Breast epithelium (tissue), 4 donors: ENCODE results near the gene TRERF1. TPM values are rescaled to one million over a fixed set of nuclear protein-coding genes. Genes with fewer than 3 reads are reported as not detected.

Experiments used
- DNase-seq, 2 donors: peaks; one replicate each; pipeline ENCODE4 v3.0.0-alpha.2; 2019; ENCODE audit warnings: low spot score in 2 of 2
- H3K27ac ChIP-seq, 2 donors: fragments of 200-600 bp; sonication (generic) in 1 of 2; one replicate each; pipeline ENCODE4 v1.5.1; 2016 to 2019; ENCODE audit warnings: mild to moderate bottlenecking in 1 of 2
- H3K27me3 ChIP-seq, 2 donors: fragments of 200-600 bp; sonication (generic) in 1 of 2; one replicate each; pipeline versions ENCODE4 v1.5.1 to v1.6.0; 2017 to 2019; ENCODE audit warnings: control low read depth in 1 of 2, mild to moderate bottlenecking in 1 of 2
- H3K36me3 ChIP-seq: fragments of 200-600 bp; one replicate; pipeline ENCODE4 v1.5.1; 2019
- H3K4me1 ChIP-seq, 2 donors: fragments of 200-600 bp; sonication (generic); one replicate each; pipeline ENCODE4 v1.5.1; 2016 to 2019; ENCODE audit warnings: control low read depth in 1 of 2
- H3K4me3 ChIP-seq, 3 donors: fragments of 200-600 bp; sonication (generic); 1 replicate in 2 of 3; 2 replicates in 1 of 3; pipeline ENCODE4 v1.5.1; 2016 to 2019; ENCODE audit warnings: mild to moderate bottlenecking in 3 of 3, moderate library complexity in 2 of 3
- H3K9me3 ChIP-seq, 2 donors: fragments of 200-600 bp; sonication (generic) in 1 of 2; one replicate each; pipeline ENCODE4 v1.5.1; 2016 to 2019; ENCODE audit warnings: control low read depth in 1 of 2
- POLR2A ChIP-seq: fragments of 450-650 bp; IDR thresholded peaks from one replicate; pipeline ENCODE4 v1.6.1; 2016; ENCODE audit warnings: antibody characterized with exemption, mild to moderate bottlenecking, moderate library complexity
- POLR2AphosphoS5 ChIP-seq, 3 donors: sonication (generic); formaldehyde crosslinking; IDR thresholded peaks; one replicate each; pipeline ENCODE4 v1.6.1; 2017; ENCODE audit warnings: antibody characterized with exemption in 3 of 3
- intact Hi-C: fragments of 100-400 bp; cut with DNase I; formaldehyde crosslinking; loops from one replicate; pipeline ENCODE4 v1.15.1; 2023; ENCODE audit warnings: low total_unique reads
- total RNA-seq, 3 donors: library from RNA; depleted of rRNA; stranded (reverse); fragments of >200 nt; gene quantifications; one replicate each; pipeline ENCODE4 v1.1.0, GENCODE V29; 2016
- TF ChIP-seq, protein P1 (sequence below), 3 donors: fragments of 450-650 bp; IDR thresholded peaks; one replicate each; pipeline ENCODE4 v1.5.1; 2016 to 2017; ENCODE audit warnings: antibody characterized with exemption in 3 of 3, mild to moderate bottlenecking in 3 of 3, moderate library complexity in 3 of 3

The TRERF1 gene
- total RNA-seq, 3 donors from 2014 or later = 3.9 to 5.4 (median 4.1) TPM

DNA sequence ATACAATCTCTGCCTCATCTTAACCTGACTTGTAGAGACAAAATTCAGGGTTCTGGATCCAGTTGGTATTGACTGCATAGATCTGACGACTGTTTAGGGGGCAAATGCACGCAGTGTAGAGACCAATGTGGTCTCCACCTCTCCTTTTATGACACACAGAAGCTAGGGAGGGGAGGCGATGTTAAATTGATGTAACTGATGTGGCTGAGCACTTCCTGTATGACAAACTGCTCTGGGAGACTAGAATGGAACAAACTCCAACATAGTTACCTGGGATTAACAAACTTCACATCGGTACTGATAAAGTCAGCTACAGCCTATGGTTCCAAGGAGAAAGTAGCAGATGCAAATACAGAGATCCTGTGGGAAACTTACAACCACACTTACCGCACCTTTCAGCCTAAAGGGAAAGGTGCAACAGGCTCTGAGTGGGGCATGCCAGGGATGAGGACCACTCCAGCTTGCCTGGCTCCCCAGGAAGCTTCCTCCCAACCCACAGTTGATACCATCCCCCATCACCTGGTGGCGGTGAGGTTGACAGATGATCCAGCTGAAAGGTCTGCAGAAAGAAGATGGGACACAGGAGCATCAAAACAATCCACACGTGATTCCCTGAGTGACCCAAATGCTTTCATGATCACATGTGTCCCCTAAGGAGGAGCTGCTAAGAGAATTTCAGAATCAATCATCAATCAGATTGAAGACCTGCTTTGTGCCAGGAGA is 173.4 kb downstream of the TRERF1 start:
- no peaks in the 10 kb centered on the region for H3K9me3 ChIP-seq
- TF ChIP-seq, protein P1, sequence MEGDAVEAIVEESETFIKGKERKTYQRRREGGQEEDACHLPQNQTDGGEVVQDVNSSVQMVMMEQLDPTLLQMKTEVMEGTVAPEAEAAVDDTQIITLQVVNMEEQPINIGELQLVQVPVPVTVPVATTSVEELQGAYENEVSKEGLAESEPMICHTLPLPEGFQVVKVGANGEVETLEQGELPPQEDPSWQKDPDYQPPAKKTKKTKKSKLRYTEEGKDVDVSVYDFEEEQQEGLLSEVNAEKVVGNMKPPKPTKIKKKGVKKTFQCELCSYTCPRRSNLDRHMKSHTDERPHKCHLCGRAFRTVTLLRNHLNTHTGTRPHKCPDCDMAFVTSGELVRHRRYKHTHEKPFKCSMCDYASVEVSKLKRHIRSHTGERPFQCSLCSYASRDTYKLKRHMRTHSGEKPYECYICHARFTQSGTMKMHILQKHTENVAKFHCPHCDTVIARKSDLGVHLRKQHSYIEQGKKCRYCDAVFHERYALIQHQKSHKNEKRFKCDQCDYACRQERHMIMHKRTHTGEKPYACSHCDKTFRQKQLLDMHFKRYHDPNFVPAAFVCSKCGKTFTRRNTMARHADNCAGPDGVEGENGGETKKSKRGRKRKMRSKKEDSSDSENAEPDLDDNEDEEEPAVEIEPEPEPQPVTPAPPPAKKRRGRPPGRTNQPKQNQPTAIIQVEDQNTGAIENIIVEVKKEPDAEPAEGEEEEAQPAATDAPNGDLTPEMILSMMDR (IDR thresholded peaks at IDR 0.05) = no peak
- TF ChIP-seq POLR2A (no peak), POLR2AphosphoS5 (IDR thresholded peaks at IDR 0.05) (no peak)
- peaks cover 0 to 6% of the 10 kb centered on the region in 2 donors for H3K4me1 ChIP-seq
- intact Hi-C loops = no loop called here
- no peak overlapping the region for H3K4me3 ChIP-seq
- no peaks in the 10 kb centered on the region for H3K36me3 ChIP-seq
- no peak for DNase-seq
- no peaks in the 10 kb centered on the region for H3K27me3 ChIP-seq
- no peak overlapping the region for H3K27ac ChIP-seq

DNA sequence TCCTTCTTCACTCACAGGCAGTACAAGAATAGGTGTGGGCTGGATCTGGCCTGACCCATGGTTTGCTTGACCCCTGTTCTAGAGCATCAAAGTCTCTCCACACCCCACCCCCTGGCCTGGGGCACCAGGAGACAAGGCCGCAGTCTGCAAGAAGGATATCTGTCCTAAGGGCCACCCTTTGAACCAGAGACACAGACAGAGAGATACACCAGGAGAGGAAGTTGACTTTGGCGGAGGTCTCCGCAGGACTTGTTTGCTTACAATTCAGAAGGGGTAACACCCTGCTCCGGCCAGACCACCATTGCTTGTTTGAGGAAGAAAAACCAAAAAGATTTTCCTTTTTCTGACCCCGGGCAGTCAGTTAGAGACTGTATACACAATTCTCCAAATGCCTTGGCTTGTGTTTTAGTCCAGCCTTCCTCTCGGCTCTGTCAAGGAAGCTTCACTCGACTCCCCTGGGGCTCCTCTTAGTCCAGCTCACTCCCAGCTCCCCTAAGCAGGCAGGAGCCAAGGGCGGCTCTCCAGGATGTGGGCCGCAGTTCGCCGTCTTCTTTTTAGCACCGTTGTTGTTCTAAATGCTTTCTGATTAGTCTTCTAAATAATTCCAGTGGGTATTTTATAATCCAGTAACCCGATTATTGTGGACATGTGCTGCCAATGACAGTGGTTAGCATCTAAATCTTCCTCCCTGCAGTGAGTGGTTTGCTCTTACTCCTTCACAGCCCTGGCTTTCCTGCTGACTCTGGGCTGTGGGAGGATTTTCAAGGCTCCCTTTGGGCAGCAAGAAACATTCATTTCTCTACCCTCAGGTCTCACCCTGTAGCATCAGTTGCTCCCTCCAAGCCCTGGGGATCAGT is 175.5 kb downstream of the TRERF1 start:
- TF ChIP-seq POLR2AphosphoS5 (IDR thresholded peaks at IDR 0.05) = no peak
- TF ChIP-seq, protein P1 (IDR thresholded peaks at IDR 0.05) = no peak
- no peak for TF ChIP-seq POLR2A
- H3K9me3 ChIP-seq = no peaks in the 10 kb centered on the region
- H3K4me1 ChIP-seq = peaks cover 0 to 6% of the 10 kb centered on the region in 2 donors
- no peak for DNase-seq
- no peaks in the 10 kb centered on the region for H3K27me3 ChIP-seq
- H3K36me3 ChIP-seq = no peaks in the 10 kb centered on the region
- intact Hi-C loops = no loop called here
- peak overlapping the region in 1 of 2 donors; percentile 34 for H3K27ac ChIP-seq
- no peak overlapping the region for H3K4me3 ChIP-seq

DNA sequence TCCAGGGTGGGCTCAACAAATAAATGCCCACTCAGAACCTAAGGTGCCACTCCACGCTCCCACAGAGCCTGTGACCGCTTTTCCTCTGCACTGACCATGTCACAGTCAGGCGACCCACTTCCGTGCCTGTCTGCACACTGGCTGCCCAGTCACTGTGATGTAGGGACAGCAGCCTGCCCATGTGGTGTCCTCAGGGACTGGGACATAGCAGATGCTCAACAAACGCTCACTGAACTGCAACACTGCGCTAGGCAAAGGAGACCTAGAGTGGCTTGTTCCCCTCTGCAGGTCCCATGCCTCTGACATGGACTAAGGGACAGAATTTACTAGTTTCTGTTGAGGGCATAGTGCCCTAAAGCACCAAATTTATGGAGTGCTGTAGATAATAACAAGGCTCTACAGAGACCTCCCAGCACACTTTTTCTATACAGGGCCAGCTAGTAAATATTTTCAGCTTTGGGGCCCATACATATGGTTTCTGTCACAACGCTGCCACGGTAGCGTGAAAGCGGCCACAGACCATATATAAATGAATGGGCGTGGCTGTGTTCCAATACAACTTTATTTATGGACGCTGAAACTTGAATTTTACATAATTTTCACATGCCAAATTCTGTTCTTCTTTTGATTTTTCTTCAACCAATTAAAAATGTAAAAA is 176.2 kb downstream of the TRERF1 start:
- DNase-seq = no peak
- Histone ChIP-seq H3K4me1 (peaks cover 0 to 6% of the 10 kb centered on the region in 2 donors), H3K27ac (peak overlapping the region in 1 of 2 donors; percentile 34), H3K4me3 (no peak overlapping the region), H3K36me3 (no peaks in the 10 kb centered on the region), H3K9me3 (no peaks in the 10 kb centered on the region), H3K27me3 (no peaks in the 10 kb centered on the region)
- TF ChIP-seq POLR2AphosphoS5 (IDR thresholded peaks at IDR 0.05) (no peak), POLR2A (no peak)
- TF ChIP-seq, protein P1 (IDR thresholded peaks at IDR 0.05) = no peak
- intact Hi-C loops = no loop called here

DNA sequence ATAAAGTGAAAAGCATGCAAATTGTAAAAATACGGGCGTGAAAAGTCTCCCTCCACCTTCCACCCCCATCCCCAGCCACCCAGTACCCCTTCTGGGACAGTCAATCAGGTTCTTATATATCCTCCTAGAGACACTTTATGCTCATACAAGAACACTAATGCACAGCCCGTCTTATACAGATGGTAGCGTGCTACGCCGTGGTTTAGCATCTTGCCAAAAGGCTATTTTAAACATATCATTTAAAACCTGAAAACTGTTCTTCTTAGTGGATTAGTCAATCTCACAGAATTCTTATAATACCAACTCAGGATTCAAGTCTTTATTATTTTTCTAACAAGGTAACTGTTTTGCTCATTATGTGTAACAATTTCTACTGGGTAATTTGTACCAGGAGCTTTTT is 176.8 kb downstream of the TRERF1 start:
- intact Hi-C loops = no loop called here
- no peaks in the 10 kb centered on the region for H3K9me3 ChIP-seq
- no peaks in the 10 kb centered on the region for H3K27me3 ChIP-seq
- H3K4me3 ChIP-seq = no peak overlapping the region
- H3K4me1 ChIP-seq = peaks cover 0 to 4% of the 10 kb centered on the region in 2 donors
- TF ChIP-seq, protein P1 (IDR thresholded peaks at IDR 0.05) = no peak
- TF ChIP-seq POLR2A = no peak
- TF ChIP-seq POLR2AphosphoS5 (IDR thresholded peaks at IDR 0.05) = no peak
- H3K27ac ChIP-seq = no peak overlapping the region
- no peaks in the 10 kb centered on the region for H3K36me3 ChIP-seq
- DNase-seq = no peak
